ENCODE measurements around the gene TMEM132D. TPM values are rescaled to one million over a fixed set of nuclear protein-coding genes. Genes with fewer than 3 reads are reported as not detected.

TMEM132D gene
- total RNA-seq, 1 donor from 2014 or later: 1.6 TPM

DNA sequence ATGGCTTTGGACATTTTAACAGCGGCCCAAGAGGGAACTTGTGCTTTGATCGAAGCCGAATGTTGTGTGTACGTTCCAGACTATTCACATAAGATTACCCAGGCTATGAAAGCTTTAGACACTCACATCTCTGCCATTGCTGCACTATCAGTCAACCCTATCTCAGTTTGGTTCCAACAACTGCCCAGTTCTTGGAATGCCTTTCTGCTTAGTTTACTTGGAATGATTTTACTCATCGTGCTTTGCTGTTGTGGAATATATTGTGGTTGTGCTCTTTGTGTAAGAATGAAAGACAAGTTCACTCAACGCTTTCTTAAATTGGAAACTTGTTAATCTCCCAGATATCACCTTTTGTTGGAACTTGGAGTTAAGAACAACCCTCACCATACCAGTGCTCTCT lies 552.3 kb downstream of the TMEM132D start:
- H3K4me3 ChIP-seq (ENCODE audit: low read length in 3 of 3): no peak overlapping the region
- H3K27ac ChIP-seq (ENCODE audit: low read depth, low read length): no peak overlapping the region
- H3K9ac ChIP-seq (ENCODE audit: low read depth in 1 of 3, low read length in 3 of 3): no peak overlapping the region
- H3K9me3 ChIP-seq (ENCODE audit: control insufficient read depth in 3 of 3, low read length in 3 of 3): no peaks in the 10 kb centered on the region
- H3K27me3 ChIP-seq (ENCODE audit: control insufficient read depth in 3 of 3, insufficient read depth in 3 of 3, low read length in 3 of 3): no peaks in the 10 kb centered on the region
- H3K36me3 ChIP-seq (ENCODE audit: control insufficient read depth in 3 of 3, insufficient read depth in 3 of 3, low read length in 3 of 3): no peaks in the 10 kb centered on the region
- H3K4me1 ChIP-seq (ENCODE audit: control insufficient read depth in 3 of 3, insufficient read depth in 3 of 3, low read length in 3 of 3): no peaks in the 10 kb centered on the region

DNA sequence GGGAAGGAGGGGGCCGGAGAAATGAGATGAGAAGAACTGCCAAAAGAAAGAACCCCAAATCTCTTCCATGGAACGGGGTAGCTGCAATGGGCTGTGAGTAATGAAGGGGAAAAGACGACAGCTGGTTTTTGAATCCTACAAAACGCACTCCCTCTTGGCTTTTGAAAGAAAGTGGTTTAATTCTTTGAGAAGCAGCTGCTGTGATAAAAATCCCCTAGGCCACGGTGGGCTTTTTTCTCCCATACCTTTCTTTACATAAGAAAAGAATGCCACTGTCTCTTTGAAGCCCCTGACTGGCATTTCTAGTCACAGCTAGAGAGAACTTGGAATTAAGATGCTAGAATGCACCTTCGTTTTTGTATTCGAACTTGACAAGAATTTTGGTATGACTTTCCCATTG lies 564.5 kb downstream of the TMEM132D start:
- Histone ChIP-seq H3K27ac (ENCODE audit: low read depth, low read length) (no peak overlapping the region), H3K9me3 (ENCODE audit: control insufficient read depth in 3 of 3, low read length in 3 of 3) (peaks cover 0 to 2% (median 0%) of the 10 kb centered on the region in 3 donors), H3K9ac (ENCODE audit: low read depth in 1 of 3, low read length in 3 of 3) (no peak overlapping the region), H3K36me3 (ENCODE audit: control insufficient read depth in 3 of 3, insufficient read depth in 3 of 3, low read length in 3 of 3) (no peaks in the 10 kb centered on the region), H3K4me1 (ENCODE audit: control insufficient read depth in 3 of 3, insufficient read depth in 3 of 3, low read length in 3 of 3) (no peaks in the 10 kb centered on the region), H3K4me3 (ENCODE audit: low read length in 3 of 3) (no peak overlapping the region), H3K27me3 (ENCODE audit: control insufficient read depth in 3 of 3, insufficient read depth in 3 of 3, low read length in 3 of 3) (no peaks in the 10 kb centered on the region)

DNA sequence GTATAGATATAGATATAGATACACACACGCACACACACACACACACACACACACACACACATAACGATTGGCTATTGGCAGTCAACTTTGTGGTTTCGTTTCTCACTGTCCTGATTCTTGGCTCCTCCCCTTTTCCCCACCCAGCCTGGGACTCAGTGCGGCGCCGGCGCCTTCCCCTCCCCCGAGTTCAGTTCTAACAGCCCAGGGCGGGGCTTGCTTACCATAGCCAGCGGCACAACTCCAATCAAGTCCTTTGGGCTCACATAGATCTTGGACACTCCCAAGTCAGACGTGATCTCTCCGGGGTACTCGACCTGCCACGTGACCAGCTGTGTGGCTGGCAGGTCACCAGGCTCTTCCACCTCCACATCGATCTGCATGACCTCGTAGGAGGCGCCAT lies 566.4 kb downstream of the TMEM132D start:
- Histone ChIP-seq H3K9ac (ENCODE audit: low read depth in 1 of 3, low read length in 3 of 3) (no peak overlapping the region), H3K27ac (ENCODE audit: low read depth, low read length) (no peak overlapping the region), H3K9me3 (ENCODE audit: control insufficient read depth in 3 of 3, low read length in 3 of 3) (peaks cover 0 to 5% (median 0%) of the 10 kb centered on the region in 3 donors), H3K4me1 (ENCODE audit: control insufficient read depth in 3 of 3, insufficient read depth in 3 of 3, low read length in 3 of 3) (no peaks in the 10 kb centered on the region), H3K4me3 (ENCODE audit: low read length in 3 of 3) (no peak overlapping the region), H3K36me3 (ENCODE audit: control insufficient read depth in 3 of 3, insufficient read depth in 3 of 3, low read length in 3 of 3) (no peaks in the 10 kb centered on the region), H3K27me3 (ENCODE audit: control insufficient read depth in 3 of 3, insufficient read depth in 3 of 3, low read length in 3 of 3) (no peaks in the 10 kb centered on the region)

DNA sequence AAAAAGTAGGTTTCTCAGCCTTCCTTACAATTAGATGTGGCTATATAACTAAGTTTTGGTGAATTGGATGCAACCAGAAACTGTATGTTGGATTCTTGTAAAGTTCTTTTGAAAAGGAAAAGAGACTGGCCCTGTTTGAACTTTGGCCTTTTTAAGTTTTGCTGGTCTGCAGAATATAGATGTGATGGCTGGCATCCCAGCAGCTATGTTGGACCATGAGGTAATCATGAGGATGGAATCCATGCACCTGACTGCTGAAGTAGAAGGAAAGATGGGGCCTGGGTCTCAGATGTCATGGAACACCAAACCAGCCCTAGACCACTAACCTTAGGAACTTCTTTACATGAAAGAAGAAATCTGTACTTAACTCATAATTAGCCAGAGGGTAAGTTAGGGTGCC lies 568.1 kb downstream of the TMEM132D start:
- no peak overlapping the region for H3K9ac ChIP-seq (ENCODE audit: low read depth in 1 of 3, low read length in 3 of 3)
- H3K36me3 ChIP-seq (ENCODE audit: control insufficient read depth in 3 of 3, insufficient read depth in 3 of 3, low read length in 3 of 3): no peaks in the 10 kb centered on the region
- H3K4me1 ChIP-seq (ENCODE audit: control insufficient read depth in 3 of 3, insufficient read depth in 3 of 3, low read length in 3 of 3): no peaks in the 10 kb centered on the region
- no peak overlapping the region for H3K27ac ChIP-seq (ENCODE audit: low read depth, low read length)
- no peak overlapping the region for H3K4me3 ChIP-seq (ENCODE audit: low read length in 3 of 3)
- peaks cover 0 to 5% (median 0%) of the 10 kb centered on the region in 3 donors for H3K9me3 ChIP-seq (ENCODE audit: control insufficient read depth in 3 of 3, low read length in 3 of 3)
- no peaks in the 10 kb centered on the region for H3K27me3 ChIP-seq (ENCODE audit: control insufficient read depth in 3 of 3, insufficient read depth in 3 of 3, low read length in 3 of 3)

DNA sequence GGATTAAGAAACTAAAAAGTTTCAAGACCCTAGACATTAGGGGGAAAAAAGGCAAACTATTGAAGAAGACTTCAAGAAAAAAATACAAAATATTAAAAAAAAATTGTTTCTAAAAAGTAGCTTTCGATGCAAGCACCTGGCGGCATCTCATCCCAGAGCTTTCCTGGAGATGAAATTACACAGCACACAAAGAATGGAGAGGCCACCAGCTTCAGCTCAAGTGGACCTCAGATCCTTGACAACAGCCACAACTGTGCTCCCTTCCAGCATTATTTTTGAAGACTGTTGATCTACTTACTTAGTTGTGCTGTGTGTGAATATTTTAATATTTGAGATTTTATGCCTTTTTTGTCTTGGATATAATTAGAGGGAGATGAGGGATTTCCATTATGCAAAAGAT lies 571.5 kb downstream of the TMEM132D start:
- Histone ChIP-seq H3K36me3 (ENCODE audit: control insufficient read depth in 3 of 3, insufficient read depth in 3 of 3, low read length in 3 of 3) (no peaks in the 10 kb centered on the region), H3K27me3 (ENCODE audit: control insufficient read depth in 3 of 3, insufficient read depth in 3 of 3, low read length in 3 of 3) (no peaks in the 10 kb centered on the region), H3K4me1 (ENCODE audit: control insufficient read depth in 3 of 3, insufficient read depth in 3 of 3, low read length in 3 of 3) (no peaks in the 10 kb centered on the region), H3K9me3 (ENCODE audit: control insufficient read depth in 3 of 3, low read length in 3 of 3) (peaks cover 0 to 3% (median 0%) of the 10 kb centered on the region in 3 donors), H3K27ac (ENCODE audit: low read depth, low read length) (no peak overlapping the region), H3K9ac (ENCODE audit: low read depth in 1 of 3, low read length in 3 of 3) (no peak overlapping the region), H3K4me3 (ENCODE audit: low read length in 3 of 3) (no peak overlapping the region)

DNA sequence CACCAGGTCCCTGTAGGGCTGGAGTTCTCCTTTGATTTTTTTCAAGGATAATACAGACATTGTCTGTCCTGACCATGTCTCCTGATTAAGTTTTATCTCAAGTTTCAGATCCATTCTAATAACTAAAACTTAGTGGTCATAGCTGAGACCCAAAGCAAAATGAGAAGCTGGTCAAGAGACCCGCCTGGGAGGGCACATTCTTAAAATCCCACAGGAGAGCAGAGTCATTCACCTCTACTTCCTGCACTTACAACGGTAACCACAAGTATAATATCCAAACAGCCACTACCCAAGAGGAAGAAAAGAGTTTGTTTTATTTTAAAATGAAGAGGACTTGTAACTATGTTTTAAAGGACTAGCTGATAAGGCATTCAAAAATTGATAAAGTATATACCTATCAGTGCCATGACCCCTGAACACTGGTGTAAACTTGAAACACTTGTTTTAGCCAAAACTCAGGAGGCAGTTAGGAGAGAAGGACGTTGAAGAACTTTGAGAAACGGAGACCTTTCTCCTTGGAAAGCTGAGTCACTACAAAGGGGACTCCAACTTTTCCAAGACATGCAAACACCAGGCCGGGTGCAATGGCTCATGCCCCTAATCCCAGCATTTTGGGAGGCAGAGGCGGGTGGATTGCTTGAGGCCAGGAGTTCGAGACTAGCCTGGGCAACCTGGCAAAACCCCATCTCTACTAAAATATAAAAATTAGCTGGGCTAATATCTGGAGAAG lies 572.3 kb downstream of the TMEM132D start:
- Histone ChIP-seq H3K9me3 (ENCODE audit: control insufficient read depth in 3 of 3, low read length in 3 of 3) (peaks cover 0 to 3% (median 0%) of the 10 kb centered on the region in 3 donors), H3K4me3 (ENCODE audit: low read length in 3 of 3) (no peak overlapping the region), H3K27me3 (ENCODE audit: control insufficient read depth in 3 of 3, insufficient read depth in 3 of 3, low read length in 3 of 3) (no peaks in the 10 kb centered on the region), H3K36me3 (ENCODE audit: control insufficient read depth in 3 of 3, insufficient read depth in 3 of 3, low read length in 3 of 3) (no peaks in the 10 kb centered on the region), H3K27ac (ENCODE audit: low read depth, low read length) (no peak overlapping the region), H3K4me1 (ENCODE audit: control insufficient read depth in 3 of 3, insufficient read depth in 3 of 3, low read length in 3 of 3) (no peaks in the 10 kb centered on the region), H3K9ac (ENCODE audit: low read depth in 1 of 3, low read length in 3 of 3) (no peak overlapping the region)

DNA sequence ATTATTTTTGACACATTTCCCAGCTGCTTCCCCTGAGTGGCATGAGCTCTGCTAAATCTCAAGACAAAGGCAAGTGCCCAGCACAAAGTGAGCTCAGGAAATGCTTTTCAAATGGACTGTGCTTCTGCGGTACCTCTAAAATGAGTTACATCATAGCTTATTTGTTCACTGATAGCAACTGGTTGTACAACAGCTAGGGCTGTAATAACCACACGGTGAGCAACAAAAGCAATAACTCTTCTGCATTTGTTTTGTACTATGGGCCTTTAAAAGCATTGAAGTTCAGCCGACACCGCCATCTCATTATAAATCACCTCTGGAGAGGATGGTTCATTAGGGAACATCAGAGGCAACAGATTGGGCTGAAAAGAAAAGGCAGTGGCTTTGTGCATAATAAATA lies 575.6 kb downstream of the TMEM132D start:
- H3K4me3 ChIP-seq (ENCODE audit: low read length in 3 of 3): no peak overlapping the region
- H3K9me3 ChIP-seq (ENCODE audit: control insufficient read depth in 3 of 3, low read length in 3 of 3): peaks cover 0 to under 1% (median 0%) of the 10 kb centered on the region in 3 donors

DNA sequence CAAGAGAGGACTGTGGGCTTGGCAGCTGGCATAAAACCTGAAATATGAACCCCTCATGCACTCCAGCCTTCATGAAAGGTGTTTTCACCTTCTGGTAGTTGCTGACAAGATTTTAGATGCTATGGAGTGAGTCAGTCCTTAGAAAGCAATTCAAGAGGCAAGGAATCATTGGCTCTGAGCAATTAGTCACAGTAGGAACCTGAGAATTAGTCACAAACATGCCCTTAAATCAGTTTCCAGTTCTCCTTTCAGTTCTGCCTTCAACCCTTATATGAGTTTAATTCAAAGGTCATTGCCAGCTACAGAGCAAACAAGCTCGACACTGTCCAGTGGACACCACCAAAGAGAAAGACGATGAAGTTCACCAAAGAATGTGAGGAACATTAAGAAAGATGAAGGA lies 578.3 kb downstream of the TMEM132D start:
- Histone ChIP-seq H3K9ac (ENCODE audit: low read depth in 1 of 3, low read length in 3 of 3) (no peak overlapping the region), H3K36me3 (ENCODE audit: control insufficient read depth in 3 of 3, insufficient read depth in 3 of 3, low read length in 3 of 3) (no peaks in the 10 kb centered on the region), H3K4me1 (ENCODE audit: control insufficient read depth in 3 of 3, insufficient read depth in 3 of 3, low read length in 3 of 3) (no peaks in the 10 kb centered on the region), H3K27me3 (ENCODE audit: control insufficient read depth in 3 of 3, insufficient read depth in 3 of 3, low read length in 3 of 3) (no peaks in the 10 kb centered on the region), H3K27ac (ENCODE audit: low read depth, low read length) (no peak overlapping the region), H3K4me3 (ENCODE audit: low read length in 3 of 3) (no peak overlapping the region), H3K9me3 (ENCODE audit: control insufficient read depth in 3 of 3, low read length in 3 of 3) (no peaks in the 10 kb centered on the region)

More for the DNA sequence above, 575.6 kb downstream of the TMEM132D start:
- Histone ChIP-seq H3K27ac (ENCODE audit: low read depth, low read length) (no peak overlapping the region), H3K27me3 (ENCODE audit: control insufficient read depth in 3 of 3, insufficient read depth in 3 of 3, low read length in 3 of 3) (no peaks in the 10 kb centered on the region), H3K36me3 (ENCODE audit: control insufficient read depth in 3 of 3, insufficient read depth in 3 of 3, low read length in 3 of 3) (no peaks in the 10 kb centered on the region), H3K4me1 (ENCODE audit: control insufficient read depth in 3 of 3, insufficient read depth in 3 of 3, low read length in 3 of 3) (no peaks in the 10 kb centered on the region), H3K9ac (ENCODE audit: low read depth in 1 of 3, low read length in 3 of 3) (no peak overlapping the region)

DNA sequence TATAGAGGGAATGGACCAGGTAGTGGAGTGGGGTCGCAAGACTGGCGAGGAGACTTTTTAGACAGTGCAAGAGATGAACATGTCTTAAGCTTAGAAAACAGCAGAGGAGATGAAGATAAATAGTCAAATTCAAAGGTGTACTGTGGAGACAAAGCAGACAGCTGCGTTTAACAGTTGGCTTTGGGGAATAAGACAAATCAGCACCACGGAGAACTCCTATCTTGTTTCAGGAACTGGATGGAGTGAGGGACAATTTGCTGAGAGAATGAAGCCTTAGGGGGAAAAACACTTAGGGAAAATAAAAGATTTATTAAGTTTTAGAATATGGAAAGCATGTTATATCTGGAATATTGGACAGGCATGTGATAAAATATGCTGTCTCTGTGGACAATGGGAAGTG lies 591.8 kb downstream of the TMEM132D start:
- no peak overlapping the region for H3K9ac ChIP-seq (ENCODE audit: low read depth in 1 of 3, low read length in 3 of 3)
- H3K27me3 ChIP-seq (ENCODE audit: control insufficient read depth in 3 of 3, insufficient read depth in 3 of 3, low read length in 3 of 3): no peaks in the 10 kb centered on the region
- H3K27ac ChIP-seq (ENCODE audit: low read depth, low read length): no peak overlapping the region
- H3K4me1 ChIP-seq (ENCODE audit: control insufficient read depth in 3 of 3, insufficient read depth in 3 of 3, low read length in 3 of 3): no peaks in the 10 kb centered on the region
- no peaks in the 10 kb centered on the region for H3K36me3 ChIP-seq (ENCODE audit: control insufficient read depth in 3 of 3, insufficient read depth in 3 of 3, low read length in 3 of 3)
- H3K9me3 ChIP-seq (ENCODE audit: control insufficient read depth in 3 of 3, low read length in 3 of 3): peaks cover 0 to 3% (median 0%) of the 10 kb centered on the region in 3 donors
- no peak overlapping the region for H3K4me3 ChIP-seq (ENCODE audit: low read length in 3 of 3)

DNA sequence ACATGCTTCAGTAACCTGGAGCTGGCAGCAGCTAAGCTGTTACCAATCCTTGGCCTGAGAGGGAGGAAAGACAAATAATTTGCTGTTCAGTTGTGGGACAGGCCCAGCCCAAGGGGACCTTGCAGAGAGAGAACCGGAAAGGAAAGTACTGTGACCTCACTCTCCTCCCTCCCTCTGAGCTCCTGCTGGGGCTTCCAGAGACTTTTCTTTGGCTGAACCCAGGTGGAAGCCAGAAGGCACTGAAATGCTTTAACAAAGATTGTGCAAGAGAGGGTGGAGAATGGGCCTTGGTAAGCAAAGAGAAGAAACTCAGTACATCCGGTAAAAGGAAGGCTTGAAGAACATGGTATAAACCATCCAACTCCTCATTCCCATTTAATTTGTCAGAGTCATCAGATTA lies 593.5 kb downstream of the TMEM132D start:
- Histone ChIP-seq H3K9ac (ENCODE audit: low read depth in 1 of 3, low read length in 3 of 3) (no peak overlapping the region), H3K36me3 (ENCODE audit: control insufficient read depth in 3 of 3, insufficient read depth in 3 of 3, low read length in 3 of 3) (no peaks in the 10 kb centered on the region), H3K9me3 (ENCODE audit: control insufficient read depth in 3 of 3, low read length in 3 of 3) (peaks cover 0 to 3% (median 0%) of the 10 kb centered on the region in 3 donors), H3K4me1 (ENCODE audit: control insufficient read depth in 3 of 3, insufficient read depth in 3 of 3, low read length in 3 of 3) (no peaks in the 10 kb centered on the region), H3K27me3 (ENCODE audit: control insufficient read depth in 3 of 3, insufficient read depth in 3 of 3, low read length in 3 of 3) (no peaks in the 10 kb centered on the region), H3K4me3 (ENCODE audit: low read length in 3 of 3) (no peak overlapping the region), H3K27ac (ENCODE audit: low read depth, low read length) (no peak overlapping the region)
